RPMI8226 (cell line): ENCODE data around the gene RAB29.

ENCODE experiments used
- DNase-seq: peaks from one replicate; pipeline ENCODE4 v3.0.0-alpha.2; 2015

RAB29 gene

GRCh38 chr1:205719015-205719414, 56.3 kb downstream of the RAB29 start:
- no peak for DNase-seq
